K562 (cell line): ENCODE measurements around the gene GNAS-AS1. TPM values are rescaled to one million over a fixed set of nuclear protein-coding genes. Genes with fewer than 3 reads are reported as not detected.

Experiments used
- ATAC-seq: fragments of 200-7000 bp; cut with Tn5 transposase; 3 replicates; pipeline ENCODE4 v1.9.1; 2020; ENCODE audit warnings: moderate library complexity
- BruUV-seq: library from RNA; stranded (reverse); fragments of 400-500 nt; replicated peaks from 2 replicates; lab custom pipeline; 2021; lab: Mats Ljungman, UMichigan
- CTCF ChIA-PET: fragments of 300-600 bp; formaldehyde crosslinking; extraction: SDS; loops from one replicate; lab custom pipeline; 2021; ENCODE audit warnings: low intra/inter-chr PET ratio; lab: Yijun Ruan, JAX
- POLR2A ChIA-PET: fragments of 300-600, 350-650 bp; sonication (Branson Sonifier 250); formaldehyde crosslinking; extraction: SDS; loops from one replicate; lab custom pipeline; 2021; ENCODE audit warnings: antibody characterized with exemption, inconsistent platforms; lab: Yijun Ruan, JAX
- DNase-seq, 4 experiments: peaks; one replicate each; pipeline versions ENCODE4 v3.0.0 to v3.0.0-alpha.2; 2011 to 2018; ENCODE audit warnings: low spot score in 3 of 4, mixed read lengths in 3 of 4; ENCODE audit errors: extremely low read depth in 1 of 4
- FAIRE-seq: peaks from 2 replicates; lab custom pipeline; 2011; peaks lifted over from hg19 to GRCh38; lab: Jason Lieb, UNC
- H2AFZ ChIP-seq: 2 replicates; pipeline ENCODE4 v1.6.0; 2011; ENCODE audit warnings: low read depth, low read length, control low read depth, inconsistent platforms
- H3K27ac ChIP-seq: fragments of 200-600 bp; 3 replicates; pipeline ENCODE4 v1.8.0; 2011; ENCODE audit warnings: low read depth, mild to moderate bottlenecking, control low read depth, inconsistent platforms, low read length, moderate library complexity, mixed read lengths; ENCODE audit errors: extremely low read depth
- H3K27me3 ChIP-seq, 2 experiments: fragments of 300-600 bp in 1 of 2; 2 replicates in 1 of 2; 3 replicates in 1 of 2; pipeline versions ENCODE4 v1.6.0 to v1.8.0; 2011; ENCODE audit warnings: inconsistent platforms in 2 of 2, low read length in 2 of 2, mild to moderate bottlenecking in 1 of 2, mixed read lengths in 1 of 2, moderate library complexity in 1 of 2; ENCODE audit not compliant: control insufficient read depth in 2 of 2, insufficient read depth in 2 of 2
- H3K36me3 ChIP-seq: fragments of 300-600 bp; 3 replicates; pipeline ENCODE4 v1.8.0; 2011; ENCODE audit warnings: mild to moderate bottlenecking, low read length, inconsistent platforms; ENCODE audit not compliant: control insufficient read depth, insufficient read depth
- H3K4me1 ChIP-seq, 2 experiments: fragments of 200-600 bp in 1 of 2; replicated peaks in 1 of 2; 2 replicates in 1 of 2; 3 replicates in 1 of 2; pipeline versions ENCODE4 v1.5.1 to v1.8.0; 2011; ENCODE audit warnings: inconsistent platforms in 2 of 2, low read length in 2 of 2, mild to moderate bottlenecking in 1 of 2, mixed read lengths in 1 of 2, moderate library complexity in 1 of 2; ENCODE audit not compliant: control insufficient read depth in 2 of 2, insufficient read depth in 2 of 2
- H3K4me2 ChIP-seq: 2 replicates; pipeline ENCODE4 v1.6.1; 2011; ENCODE audit warnings: low read length, control low read depth, inconsistent platforms, mixed read lengths; ENCODE audit not compliant: insufficient read depth
- H3K4me3 ChIP-seq: fragments of 200-600 bp; sonication (generic), shearing (Covaris generic); 2 replicates; pipeline ENCODE4 v1.5.1; 2016; ENCODE audit warnings: control low read depth, inconsistent platforms
- H3K79me2 ChIP-seq: fragments of 200-600 bp; 3 replicates; pipeline ENCODE4 v1.8.0; 2011; ENCODE audit warnings: low read length, inconsistent platforms; ENCODE audit not compliant: control insufficient read depth, insufficient read depth
- H3K9ac ChIP-seq, 2 experiments: 2 replicates each; pipeline versions ENCODE4 v1.6.0 to v1.6.1; 2011; ENCODE audit warnings: low read depth in 2 of 2, low read length in 2 of 2, control low read depth in 1 of 2, inconsistent platforms in 1 of 2, mild to moderate bottlenecking in 1 of 2, mixed read lengths in 1 of 2; ENCODE audit not compliant: insufficient read depth in 1 of 2
- H3K9me1 ChIP-seq: one replicate; pipeline ENCODE4 v1.6.0; 2011; ENCODE audit warnings: inconsistent platforms, mild to moderate bottlenecking, low read length, moderate library complexity; ENCODE audit not compliant: control insufficient read depth, insufficient read depth
- H3K9me3 ChIP-seq: replicated peaks from 2 replicates; pipeline ENCODE4 v1.5.1; 2011; ENCODE audit warnings: low read depth, low read length, inconsistent platforms; ENCODE audit not compliant: control insufficient read depth, insufficient read depth
- H4K20me1 ChIP-seq: replicated peaks from 2 replicates; pipeline ENCODE4 v1.6.1; 2011; ENCODE audit warnings: low read length, inconsistent platforms, mixed read lengths; ENCODE audit not compliant: control insufficient read depth, insufficient read depth
- CGGBP1 ChIP-seq: fragments of 250-450 bp; sonication (Bioruptor Pico); IDR thresholded peaks from 2 replicates; pipeline ENCODE4 v1.9.0; 2021; ENCODE audit warnings: mild to moderate bottlenecking
- CHCHD3 ChIP-seq: fragments of 250-450 bp; sonication (Bioruptor Pico); IDR thresholded peaks from 2 replicates; pipeline ENCODE4 v2.1.2; 2022; ENCODE audit warnings: mild to moderate bottlenecking
- HMGN3 ChIP-seq: IDR thresholded peaks from 2 replicates; pipeline ENCODE4 v1.6.1; 2011; ENCODE audit warnings: borderline replicate concordance, low read depth, mild to moderate bottlenecking, mixed read lengths, low read length; ENCODE audit not compliant: insufficient read length; ENCODE audit errors: extremely low read depth
- KAT7 ChIP-seq: sonication (generic); formaldehyde crosslinking; IDR thresholded peaks from 2 replicates; pipeline ENCODE4 v1.8.0; 2022; ENCODE audit warnings: missing genetic modification reagents, mild to moderate bottlenecking, borderline replicate concordance
- NCOA2 ChIP-seq, 2 experiments: fragments of 450-650 bp; IDR thresholded peaks; 2 replicates each; pipeline ENCODE4 v1.6.1; 2018; ENCODE audit warnings: mild to moderate bottlenecking in 2 of 2, moderate library complexity in 1 of 2; ENCODE audit not compliant: partially characterized antibody in 2 of 2
- NFE2 ChIP-seq: IDR thresholded peaks from 2 replicates; pipeline ENCODE4 v1.6.1; 2014; ENCODE audit warnings: antibody characterized with exemption, low read depth
- NR2C2 ChIP-seq, 2 experiments: fragments of 200-800 bp in 1 of 2; sonication (Bioruptor generic) in 1 of 2; sonication (generic) in 1 of 2; formaldehyde crosslinking in 1 of 2; IDR thresholded peaks; 2 replicates each; pipeline versions ENCODE4 v1.6.1 to v1.8.0; 2016 to 2022; ENCODE audit warnings: mild to moderate bottlenecking in 1 of 2, missing compliant biosample characterization in 1 of 2, missing genetic modification characterization in 1 of 2, missing genetic modification reagents in 1 of 2
- TAF15 ChIP-seq: fragments of 200-400 bp; formaldehyde crosslinking; IDR thresholded peaks from 2 replicates; pipeline ENCODE4 v1.6.1; 2017; ENCODE audit warnings: mild to moderate bottlenecking, low read depth, low read length, moderate library complexity
- TFAP4 ChIP-seq: sonication (generic); formaldehyde crosslinking; IDR thresholded peaks from 2 replicates; pipeline ENCODE4 v1.8.0; 2022; ENCODE audit warnings: missing genetic modification reagents, mild to moderate bottlenecking, moderate library complexity, borderline replicate concordance
- YY1 ChIP-seq, 3 experiments: IDR thresholded peaks; 2 replicates each; pipeline ENCODE4 v1.6.1; 2011; ENCODE audit warnings: low read length in 2 of 3, mild to moderate bottlenecking in 2 of 3, moderate library complexity in 2 of 3, borderline replicate concordance in 1 of 3, control low read depth in 1 of 3, low read depth in 1 of 3; ENCODE audit not compliant: insufficient read depth in 3 of 3, insufficient replicate concordance in 2 of 3, control insufficient read depth in 1 of 3, insufficient read length in 1 of 3; ENCODE audit errors: extremely low read depth in 1 of 3
- ZKSCAN3 ChIP-seq: fragments of 250-450 bp; sonication (Bioruptor Pico); IDR thresholded peaks from 2 replicates; pipeline ENCODE4 v1.4.0; 2020
- ZNF277 ChIP-seq: fragments of 250-450 bp; sonication (Bioruptor Pico); IDR thresholded peaks from 2 replicates; pipeline ENCODE4 v1.8.0; 2022; ENCODE audit warnings: inconsistent platforms, mild to moderate bottlenecking, moderate library complexity, borderline replicate concordance
- ZNF316 ChIP-seq: fragments of 450-650 bp; IDR thresholded peaks from 2 replicates; pipeline ENCODE4 v1.6.1; 2016
- WGBS: fragments of 100-300 bp; shearing (Covaris generic); methylation state at CpG from one replicate; pipeline ENCODE4 v1.1.6; 2016; ENCODE audit warnings: low coverage, mixed read lengths; ENCODE audit not compliant: insufficient coverage; ENCODE audit errors: missing lambda C conversion rate; 5-methylcytosine and 5-hydroxymethylcytosine counted together
- in situ Hi-C: fragments of 300-500 bp; cut with MboI; formaldehyde crosslinking; loops from 4 replicates; pipeline ENCODE4 v1.15.0; 2018; ENCODE audit warnings: inconsistent platforms, mixed read lengths
- intact Hi-C: fragments of 100-400 bp; cut with micrococcal nuclease; formaldehyde crosslinking; loops from 2 replicates; pipeline ENCODE4 v1.14.2; 2022
- polyA plus RNA-seq, 8 experiments: library from polyadenylated mRNA; depleted of rRNA in 4 of 8; stranded (reverse) in 5 of 8; unstranded in 3 of 8; fragments of >200 nt; fragmentation: Nextera tagmentation in 2 of 8; fragmentation: Illumina TruSeq in 1 of 8; extraction: Ambion mirVana in 2 of 8; extraction: Trizol in 1 of 8; gene quantifications; 2 replicates each; pipeline versions ENCODE4 v1.2.1 to v1.2.3, GENCODE V29; 2011 to 2014; ENCODE audit warnings: inconsistent platforms in 1 of 8, missing spikeins in 1 of 8
- total RNA-seq, 7 experiments: library from RNA; depleted of rRNA in 6 of 7; stranded (reverse); fragments of >200 nt in 6 of 7; fragmentation: Illumina TruSeq in 2 of 7; extraction: Trizol in 2 of 7; gene quantifications; 2 replicates each; pipeline versions ENCODE4 v1.2.1 to v1.2.3, GENCODE V29; 2011 to 2021; ENCODE audit warnings: low replicate concordance in 1 of 7
- TF ChIP-seq, protein P1 (sequence below): fragments of 450-650 bp; formaldehyde crosslinking; conservative IDR thresholded peaks from 2 replicates; pipeline ENCODE4 v1.4.0; 2022; ENCODE audit warnings: mild to moderate bottlenecking, missing genetic modification characterization
- TF ChIP-seq, protein P2 (sequence below): sonication (generic); formaldehyde crosslinking; IDR thresholded peaks from 2 replicates; pipeline ENCODE4 v1.8.0; 2022; ENCODE audit warnings: mild to moderate bottlenecking, missing genetic modification reagents, borderline replicate concordance

GNAS-AS1 gene
- total and polyA plus RNA-seq, 9 of the 15 experiments (the other 6 are each of a cell fraction or from before 2014, with no cell fraction given) = 0.04 to 2.5 (median 0.25) TPM

GRCh38 chr20:58889334-58889760, 38.6 kb upstream of the GNAS-AS1 start:
- H4K20me1 ChIP-seq = no peaks in the 10 kb centered on the region; the same call in 1 of the 2 replicates
- in situ Hi-C loops = no loop called here
- no TSS peak for BruUV-seq
- no peaks in the 10 kb centered on the region for H3K9me1 ChIP-seq
- H3K27me3 ChIP-seq = no peaks in the 10 kb centered on the region
- FAIRE-seq (no peak), ATAC-seq (no peak), DNase-seq (no peak)
- H3K4me1 ChIP-seq = peaks cover 8 to 20% of the 10 kb centered on the region in 2 experiments; a peak in 4 of 5 replicates
- ChIA-PET POLR2A (interaction anchor here (0.7 to 1.5 kb wide), 2 partner anchors 13 to 465 kb away, joined by 3 to 4 read pairs; no protein-coding TSS in a partner anchor), CTCF (interaction anchor here (0.6 kb wide), 1 partner anchor 344 kb away, joined by 3 read pairs; no protein-coding TSS in a partner anchor)
- no peaks in the 10 kb centered on the region for H3K36me3 ChIP-seq
- intact Hi-C loops = no loop called here
- H2AFZ ChIP-seq = no peak overlapping the region
- 49% methylated on average over 10 of the region's 35 CpGs for WGBS
- H3K9me3 ChIP-seq = no peaks in the 10 kb centered on the region
- peak overlapping the region; percentile 63; the same call in 1 of the 2 replicates for H3K4me2 ChIP-seq
- peak overlapping the region; percentile 34 to 90 for H3K9ac ChIP-seq
- H3K27ac ChIP-seq = peak overlapping the region; percentile 41; the same call in 1 of the 3 replicates
- H3K79me2 ChIP-seq = peaks cover 34% of the 10 kb centered on the region
- peak overlapping the region; percentile 92 for H3K4me3 ChIP-seq
- TF ChIP-seq ZKSCAN3 (CRISPR knock-in tag) (no peak), KAT7 (CRISPR knock-in tag) (no peak), TFAP4 (CRISPR knock-in tag) (no peak), ZNF316 (no peak), CHCHD3 (CRISPR knock-in tag) (no peak), TAF15 (no peak), CGGBP1 (CRISPR knock-in tag) (no peak), ZNF277 (CRISPR knock-in tag) (no peak), YY1 (IDR thresholded peaks at IDR 0.05; ENCODE audit: borderline replicate concordance in 1 of 3, control insufficient read depth in 1 of 3, extremely low read depth in 1 of 3, insufficient read depth in 3 of 3, insufficient read length in 1 of 3, insufficient replicate concordance in 2 of 3, low read depth in 1 of 3, low read length in 2 of 3) (no peak), HMGN3 (peak; percentile 44), NCOA2 (IDR thresholded peaks at IDR 0.05; ENCODE audit: partially characterized antibody in 2 of 2) (no peak), NR2C2 (CRISPR knock-in tag; IDR thresholded peaks at IDR 0.05) (no peak), NR2C2 (tag; IDR thresholded peaks at IDR 0.05) (no peak), NFE2 (no peak)
- TF ChIP-seq, protein P1, sequence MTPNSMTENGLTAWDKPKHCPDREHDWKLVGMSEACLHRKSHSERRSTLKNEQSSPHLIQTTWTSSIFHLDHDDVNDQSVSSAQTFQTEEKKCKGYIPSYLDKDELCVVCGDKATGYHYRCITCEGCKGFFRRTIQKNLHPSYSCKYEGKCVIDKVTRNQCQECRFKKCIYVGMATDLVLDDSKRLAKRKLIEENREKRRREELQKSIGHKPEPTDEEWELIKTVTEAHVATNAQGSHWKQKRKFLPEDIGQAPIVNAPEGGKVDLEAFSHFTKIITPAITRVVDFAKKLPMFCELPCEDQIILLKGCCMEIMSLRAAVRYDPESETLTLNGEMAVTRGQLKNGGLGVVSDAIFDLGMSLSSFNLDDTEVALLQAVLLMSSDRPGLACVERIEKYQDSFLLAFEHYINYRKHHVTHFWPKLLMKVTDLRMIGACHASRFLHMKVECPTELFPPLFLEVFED (CRISPR knock-in tag) = no peak
- TF ChIP-seq, protein P2, sequence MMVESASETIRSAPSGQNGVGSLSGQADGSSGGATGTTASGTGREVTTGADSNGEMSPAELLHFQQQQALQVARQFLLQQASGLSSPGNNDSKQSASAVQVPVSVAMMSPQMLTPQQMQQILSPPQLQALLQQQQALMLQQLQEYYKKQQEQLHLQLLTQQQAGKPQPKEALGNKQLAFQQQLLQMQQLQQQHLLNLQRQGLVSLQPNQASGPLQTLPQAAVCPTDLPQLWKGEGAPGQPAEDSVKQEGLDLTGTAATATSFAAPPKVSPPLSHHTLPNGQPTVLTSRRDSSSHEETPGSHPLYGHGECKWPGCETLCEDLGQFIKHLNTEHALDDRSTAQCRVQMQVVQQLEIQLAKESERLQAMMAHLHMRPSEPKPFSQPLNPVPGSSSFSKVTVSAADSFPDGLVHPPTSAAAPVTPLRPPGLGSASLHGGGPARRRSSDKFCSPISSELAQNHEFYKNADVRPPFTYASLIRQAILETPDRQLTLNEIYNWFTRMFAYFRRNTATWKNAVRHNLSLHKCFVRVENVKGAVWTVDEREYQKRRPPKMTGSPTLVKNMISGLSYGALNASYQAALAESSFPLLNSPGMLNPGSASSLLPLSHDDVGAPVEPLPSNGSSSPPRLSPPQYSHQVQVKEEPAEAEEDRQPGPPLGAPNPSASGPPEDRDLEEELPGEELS (CRISPR knock-in tag) = no peak
